ENCODE measurements around the gene PIP4P1.
A peak's percentile ranks its signal among the peaks of the same experiment; 100 is the strongest.

PIP4P1 gene

DNA sequence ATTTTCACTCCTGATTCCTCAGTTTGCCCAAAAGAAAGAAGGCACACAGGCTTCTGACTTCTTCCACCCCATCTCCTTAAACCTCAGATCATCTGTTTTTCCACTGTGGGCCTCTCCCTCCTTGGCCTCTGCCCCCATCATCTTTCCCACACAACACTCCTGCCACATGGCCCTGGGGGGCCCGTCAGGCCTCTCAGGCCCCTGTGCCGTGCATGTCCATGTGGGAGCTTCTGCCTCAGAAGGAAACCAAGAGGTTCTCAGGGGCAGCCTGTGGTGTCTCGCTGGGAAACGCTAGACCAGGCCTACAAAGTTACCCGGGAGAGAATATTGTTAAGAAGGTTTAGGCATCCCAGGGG lies 33.2 kb downstream of the PIP4P1 start:
- TF ChIP-seq, protein P1, sequence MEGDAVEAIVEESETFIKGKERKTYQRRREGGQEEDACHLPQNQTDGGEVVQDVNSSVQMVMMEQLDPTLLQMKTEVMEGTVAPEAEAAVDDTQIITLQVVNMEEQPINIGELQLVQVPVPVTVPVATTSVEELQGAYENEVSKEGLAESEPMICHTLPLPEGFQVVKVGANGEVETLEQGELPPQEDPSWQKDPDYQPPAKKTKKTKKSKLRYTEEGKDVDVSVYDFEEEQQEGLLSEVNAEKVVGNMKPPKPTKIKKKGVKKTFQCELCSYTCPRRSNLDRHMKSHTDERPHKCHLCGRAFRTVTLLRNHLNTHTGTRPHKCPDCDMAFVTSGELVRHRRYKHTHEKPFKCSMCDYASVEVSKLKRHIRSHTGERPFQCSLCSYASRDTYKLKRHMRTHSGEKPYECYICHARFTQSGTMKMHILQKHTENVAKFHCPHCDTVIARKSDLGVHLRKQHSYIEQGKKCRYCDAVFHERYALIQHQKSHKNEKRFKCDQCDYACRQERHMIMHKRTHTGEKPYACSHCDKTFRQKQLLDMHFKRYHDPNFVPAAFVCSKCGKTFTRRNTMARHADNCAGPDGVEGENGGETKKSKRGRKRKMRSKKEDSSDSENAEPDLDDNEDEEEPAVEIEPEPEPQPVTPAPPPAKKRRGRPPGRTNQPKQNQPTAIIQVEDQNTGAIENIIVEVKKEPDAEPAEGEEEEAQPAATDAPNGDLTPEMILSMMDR (IDR thresholded peaks at IDR 0.05; ENCODE audit: poor library complexity, severe bottlenecking): no peak
- Histone ChIP-seq H3K4me3 (ENCODE audit: severe bottlenecking) (no peak overlapping the region), H3K27me3 (ENCODE audit: insufficient read depth, poor library complexity, severe bottlenecking) (no peaks in the 10 kb centered on the region), H3K4me1 (ENCODE audit: insufficient read depth, poor library complexity, severe bottlenecking) (peaks cover 5% of the 10 kb centered on the region), H3K9me3 (ENCODE audit: severe bottlenecking) (no peaks in the 10 kb centered on the region), H3K27ac (ENCODE audit: poor library complexity, severe bottlenecking) (no peak overlapping the region), H3K36me3 (ENCODE audit: low read depth) (no peaks in the 10 kb centered on the region)
- DNase-seq (ENCODE audit: low spot score) (no peak), ATAC-seq (ENCODE audit: low read depth) (no peak)

DNA sequence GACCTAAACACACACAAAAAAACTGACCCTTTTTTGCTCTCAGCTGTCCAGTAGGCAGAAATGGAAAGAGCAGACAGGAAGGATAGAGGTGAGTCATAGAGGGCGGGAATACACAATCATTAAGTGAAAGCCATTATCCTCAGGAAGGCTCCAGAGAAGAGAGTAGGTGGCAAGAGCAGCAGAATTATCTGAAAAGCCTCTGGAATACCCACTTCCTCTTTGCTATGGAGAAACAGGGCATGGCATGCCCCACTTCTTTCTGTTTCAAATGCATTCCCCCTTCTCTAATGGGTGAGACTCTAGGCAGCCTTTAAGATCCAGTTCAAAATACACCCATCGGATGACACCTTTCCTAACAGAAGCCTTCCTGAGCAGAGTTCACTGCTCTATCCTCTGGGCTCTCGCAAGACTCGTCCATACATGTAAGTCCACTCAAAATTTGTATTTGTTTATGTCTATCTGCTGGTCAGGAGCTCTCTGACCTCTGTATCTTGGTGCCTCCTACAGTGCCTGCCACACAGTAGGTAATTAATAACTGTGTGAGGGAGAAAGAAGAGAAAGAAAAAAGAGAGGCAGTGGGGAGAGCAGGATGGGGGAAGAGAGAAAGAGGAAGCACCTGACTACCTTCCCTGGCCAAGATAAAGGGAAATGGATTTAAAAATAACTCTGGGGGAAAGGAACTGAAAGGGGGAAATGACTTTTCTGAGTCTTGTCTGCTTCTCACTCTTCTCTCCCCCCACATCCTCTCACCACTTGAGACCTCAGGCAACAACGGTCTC lies 33.8 kb downstream of the PIP4P1 start:
- peak; percentile 93 for ATAC-seq (ENCODE audit: low read depth)

GRCh38 chr14:20424851-20425250 lies 36.4 kb downstream of the PIP4P1 start:
- peaks cover 5% of the 10 kb centered on the region for H3K4me1 ChIP-seq (ENCODE audit: insufficient read depth, poor library complexity, severe bottlenecking)
- no peaks in the 10 kb centered on the region for H3K27me3 ChIP-seq (ENCODE audit: insufficient read depth, poor library complexity, severe bottlenecking)
- no peak overlapping the region for H3K27ac ChIP-seq (ENCODE audit: poor library complexity, severe bottlenecking)
- DNase-seq (ENCODE audit: low spot score) (no peak), ATAC-seq (ENCODE audit: low read depth) (no peak)
- H3K9me3 ChIP-seq (ENCODE audit: severe bottlenecking): no peaks in the 10 kb centered on the region
- H3K4me3 ChIP-seq (ENCODE audit: severe bottlenecking): no peak overlapping the region
- H3K36me3 ChIP-seq (ENCODE audit: low read depth): no peaks in the 10 kb centered on the region
- TF ChIP-seq, protein P1 (IDR thresholded peaks at IDR 0.05; ENCODE audit: poor library complexity, severe bottlenecking): no peak

More for the DNA sequence above, 33.8 kb downstream of the PIP4P1 start:
- Histone ChIP-seq H3K9me3 (ENCODE audit: severe bottlenecking) (no peaks in the 10 kb centered on the region), H3K27me3 (ENCODE audit: insufficient read depth, poor library complexity, severe bottlenecking) (no peaks in the 10 kb centered on the region), H3K27ac (ENCODE audit: poor library complexity, severe bottlenecking) (peak overlapping the region; percentile 19), H3K4me3 (ENCODE audit: severe bottlenecking) (no peak overlapping the region), H3K36me3 (ENCODE audit: low read depth) (no peaks in the 10 kb centered on the region), H3K4me1 (ENCODE audit: insufficient read depth, poor library complexity, severe bottlenecking) (peaks cover 5% of the 10 kb centered on the region)
- DNase-seq (ENCODE audit: low spot score): no peak
- TF ChIP-seq, protein P1 (IDR thresholded peaks at IDR 0.05; ENCODE audit: poor library complexity, severe bottlenecking): no peak

- no peaks in the 10 kb centered on the region for H3K9me3 ChIP-seq (ENCODE audit: severe bottlenecking)
- no peak overlapping the region for H3K27ac ChIP-seq (ENCODE audit: poor library complexity, severe bottlenecking)
- DNase-seq (ENCODE audit: low spot score) (no peak), ATAC-seq (ENCODE audit: low read depth) (no peak)
- no peaks in the 10 kb centered on the region for H3K36me3 ChIP-seq (ENCODE audit: low read depth)
- TF ChIP-seq, protein P1 (IDR thresholded peaks at IDR 0.05; ENCODE audit: poor library complexity, severe bottlenecking): no peak
- no peaks in the 10 kb centered on the region for H3K27me3 ChIP-seq (ENCODE audit: insufficient read depth, poor library complexity, severe bottlenecking)
- H3K4me3 ChIP-seq (ENCODE audit: severe bottlenecking): no peak overlapping the region
- H3K4me1 ChIP-seq (ENCODE audit: insufficient read depth, poor library complexity, severe bottlenecking): peaks cover 5% of the 10 kb centered on the region
These were observed 38.3 kb downstream of the PIP4P1 start for GRCh38 chr14:20422886-20423285.

- no peak overlapping the region for H3K27ac ChIP-seq (ENCODE audit: poor library complexity, severe bottlenecking)
- H3K4me1 ChIP-seq (ENCODE audit: insufficient read depth, poor library complexity, severe bottlenecking): no peaks in the 10 kb centered on the region
- no peak for ATAC-seq (ENCODE audit: low read depth)
These were observed 40.0 kb downstream of the PIP4P1 start for GRCh38 chr14:20421267-20421666.

More at GRCh38 chr14:20421267-20421666, 40.0 kb downstream of the PIP4P1 start:
- H3K36me3 ChIP-seq (ENCODE audit: low read depth): no peaks in the 10 kb centered on the region
- H3K27me3 ChIP-seq (ENCODE audit: insufficient read depth, poor library complexity, severe bottlenecking): no peaks in the 10 kb centered on the region
- no peak for DNase-seq (ENCODE audit: low spot score)
- TF ChIP-seq, protein P1 (IDR thresholded peaks at IDR 0.05; ENCODE audit: poor library complexity, severe bottlenecking): no peak
- H3K9me3 ChIP-seq (ENCODE audit: severe bottlenecking): no peaks in the 10 kb centered on the region
- H3K4me3 ChIP-seq (ENCODE audit: severe bottlenecking): no peak overlapping the region
